Stimulated activated naive CD8-positive, alpha-beta T cell treated with anti-CD3 and anti-CD28 coated beads, Interleukin-15, Interleukin-2, amounts not matched to agents 100 ng/mL and 50 ng/mL, for 24 hours (primary cell): ENCODE measurements around the gene FNTB.

Experiments
- H3K27ac Mint-ChIP-seq: one replicate; pipeline ENCODE4 v1.8.0; 2021; ENCODE audit warnings: mild to moderate bottlenecking, mixed read lengths
- H3K27me3 Mint-ChIP-seq: one replicate; pipeline ENCODE4 v1.8.0; 2021; ENCODE audit warnings: mixed read lengths
- H3K36me3 Mint-ChIP-seq: one replicate; pipeline ENCODE4 v1.8.0; 2021; ENCODE audit warnings: low read depth, mixed read lengths
- H3K4me1 Mint-ChIP-seq: one replicate; pipeline ENCODE4 v1.8.0; 2021; ENCODE audit warnings: low read depth, mixed read lengths
- H3K4me3 Mint-ChIP-seq: one replicate; pipeline ENCODE4 v1.8.0; 2021; ENCODE audit warnings: mild to moderate bottlenecking, mixed read lengths
- H3K9me3 Mint-ChIP-seq: one replicate; pipeline ENCODE4 v1.8.0; 2021; ENCODE audit warnings: mixed read lengths

Gene FNTB

DNA sequence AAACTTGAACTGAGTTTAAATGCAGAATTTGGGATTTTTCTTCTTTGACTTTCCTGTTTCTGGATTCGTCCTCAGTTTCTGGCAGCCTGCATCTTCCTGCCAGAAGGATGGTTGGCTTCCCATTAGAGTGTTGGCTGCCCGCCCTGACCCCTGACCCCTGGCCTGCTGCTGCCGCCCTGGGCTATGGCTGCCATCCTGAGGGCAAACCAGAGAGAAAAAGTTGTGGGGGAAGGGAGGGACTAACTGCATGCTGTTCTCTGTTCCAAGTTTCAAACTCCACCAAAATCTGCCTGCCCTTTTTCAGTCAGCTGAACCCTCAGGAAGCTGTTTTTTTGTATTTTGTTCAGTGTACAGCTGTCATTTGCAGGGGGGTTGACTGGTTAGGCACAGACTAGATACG, 48.4 kb downstream of the FNTB start:
- Mint-ChIP-seq H3K36me3 (peaks cover 37% of the 10 kb centered on the region), H3K4me1 (no peaks in the 10 kb centered on the region), H3K27ac (no peak overlapping the region), H3K27me3 (no peaks in the 10 kb centered on the region), H3K4me3 (no peak overlapping the region), H3K9me3 (no peaks in the 10 kb centered on the region)

GRCh38 chr14:65038966-65039365, 52.3 kb downstream of the FNTB start:
- Mint-ChIP-seq H3K4me3 (no peak overlapping the region), H3K36me3 (peaks cover 37% of the 10 kb centered on the region), H3K9me3 (no peaks in the 10 kb centered on the region), H3K27me3 (no peaks in the 10 kb centered on the region), H3K27ac (no peak overlapping the region), H3K4me1 (peaks cover 2% of the 10 kb centered on the region)

- Mint-ChIP-seq H3K27me3 (no peaks in the 10 kb centered on the region), H3K4me3 (no peak overlapping the region), H3K4me1 (peaks cover 7% of the 10 kb centered on the region), H3K9me3 (no peaks in the 10 kb centered on the region), H3K36me3 (peaks cover 37% of the 10 kb centered on the region), H3K27ac (no peak overlapping the region)
These were observed 54.2 kb downstream of the FNTB start for GRCh38 chr14:65040666-65041433.

GRCh38 chr14:65041434-65041915, 54.8 kb downstream of the FNTB start:
- Mint-ChIP-seq H3K36me3 (peaks cover 40% of the 10 kb centered on the region), H3K4me3 (no peak overlapping the region), H3K4me1 (peaks cover 7% of the 10 kb centered on the region), H3K9me3 (no peaks in the 10 kb centered on the region), H3K27me3 (no peaks in the 10 kb centered on the region), H3K27ac (no peak overlapping the region)

- Mint-ChIP-seq H3K27ac (no peak overlapping the region), H3K9me3 (no peaks in the 10 kb centered on the region), H3K36me3 (peaks cover 46% of the 10 kb centered on the region), H3K27me3 (no peaks in the 10 kb centered on the region), H3K4me3 (no peak overlapping the region), H3K4me1 (peaks cover 7% of the 10 kb centered on the region)
These were observed 55.6 kb downstream of the FNTB start for GRCh38 chr14:65042296-65042695.

DNA sequence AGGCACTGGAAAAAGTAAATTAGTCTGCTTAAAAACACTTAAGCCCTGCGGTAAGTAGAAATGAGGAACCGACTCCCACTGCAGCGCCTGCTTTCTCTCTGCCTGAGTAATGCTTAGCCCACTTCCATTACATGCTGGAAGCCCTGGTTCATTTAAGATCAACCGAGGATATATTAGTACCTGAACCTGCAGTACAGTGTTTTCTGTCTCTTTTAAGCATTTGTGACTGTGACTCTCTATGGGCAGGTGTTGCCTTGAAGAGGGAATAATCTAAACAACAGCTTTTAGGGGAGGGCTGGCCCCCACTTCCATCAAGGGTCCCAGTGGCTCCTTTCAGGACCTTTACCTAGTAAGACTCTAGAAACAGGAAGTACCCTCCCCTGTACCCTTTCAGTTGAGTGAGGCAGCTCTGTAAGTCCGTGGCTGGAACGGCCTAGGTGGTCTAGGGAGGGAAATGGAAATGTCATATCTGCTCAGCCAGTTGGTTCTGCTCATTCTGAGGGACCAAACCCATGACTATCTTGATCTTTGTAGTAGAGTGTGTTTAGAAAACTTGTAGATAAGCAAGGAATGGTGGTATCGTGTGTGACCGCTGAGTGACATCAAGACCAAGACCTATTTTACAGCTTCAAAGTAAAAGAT, 56.2 kb downstream of the FNTB start:
- Mint-ChIP-seq H3K36me3 (peaks cover 52% of the 10 kb centered on the region), H3K27ac (no peak overlapping the region), H3K27me3 (no peaks in the 10 kb centered on the region), H3K9me3 (no peaks in the 10 kb centered on the region), H3K4me3 (no peak overlapping the region), H3K4me1 (peaks cover 10% of the 10 kb centered on the region)

GRCh38 chr14:65043893-65044595, 57.3 kb downstream of the FNTB start:
- Mint-ChIP-seq H3K27me3 (no peaks in the 10 kb centered on the region), H3K27ac (no peak overlapping the region), H3K4me1 (peaks cover 10% of the 10 kb centered on the region), H3K4me3 (no peak overlapping the region), H3K9me3 (no peaks in the 10 kb centered on the region), H3K36me3 (peaks cover 48% of the 10 kb centered on the region)

- Mint-ChIP-seq H3K27ac (peak overlapping the region; percentile 11), H3K9me3 (no peaks in the 10 kb centered on the region), H3K4me3 (no peak overlapping the region), H3K27me3 (no peaks in the 10 kb centered on the region), H3K36me3 (peaks cover 48% of the 10 kb centered on the region), H3K4me1 (peaks cover 10% of the 10 kb centered on the region)
These were observed 57.9 kb downstream of the FNTB start for GRCh38 chr14:65044596-65044959.

GRCh38 chr14:65045006-65045405, 58.3 kb downstream of the FNTB start:
- H3K27ac Mint-ChIP-seq: peak overlapping the region; percentile 11
- H3K9me3 Mint-ChIP-seq: no peaks in the 10 kb centered on the region
- peaks cover 10% of the 10 kb centered on the region for H3K4me1 Mint-ChIP-seq
- no peak overlapping the region for H3K4me3 Mint-ChIP-seq
- H3K36me3 Mint-ChIP-seq: peaks cover 48% of the 10 kb centered on the region
- no peaks in the 10 kb centered on the region for H3K27me3 Mint-ChIP-seq

DNA sequence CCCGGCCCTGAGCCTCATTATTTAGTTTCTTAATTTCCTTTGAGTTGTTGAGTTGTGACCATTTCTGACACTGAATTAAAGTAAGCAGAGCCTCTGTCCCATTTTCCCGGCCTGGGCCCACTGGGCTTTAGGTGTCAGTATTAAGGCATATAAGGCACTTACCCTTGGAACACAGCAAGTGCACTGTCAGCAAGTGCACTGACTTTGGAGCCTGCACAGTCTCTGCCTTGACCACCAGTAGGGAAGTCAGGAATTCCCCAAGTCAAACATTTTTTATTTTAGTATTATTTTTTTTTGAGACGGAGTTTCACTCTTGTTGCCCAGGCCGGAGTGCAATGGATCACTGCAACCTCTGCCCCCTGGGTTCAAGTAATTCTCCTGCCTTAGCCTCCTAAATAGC, 59.0 kb downstream of the FNTB start:
- H3K9me3 Mint-ChIP-seq: no peaks in the 10 kb centered on the region
- H3K4me1 Mint-ChIP-seq: peaks cover 10% of the 10 kb centered on the region
- H3K36me3 Mint-ChIP-seq: peaks cover 47% of the 10 kb centered on the region
- no peak overlapping the region for H3K27ac Mint-ChIP-seq
- no peak overlapping the region for H3K4me3 Mint-ChIP-seq
- H3K27me3 Mint-ChIP-seq: no peaks in the 10 kb centered on the region

DNA sequence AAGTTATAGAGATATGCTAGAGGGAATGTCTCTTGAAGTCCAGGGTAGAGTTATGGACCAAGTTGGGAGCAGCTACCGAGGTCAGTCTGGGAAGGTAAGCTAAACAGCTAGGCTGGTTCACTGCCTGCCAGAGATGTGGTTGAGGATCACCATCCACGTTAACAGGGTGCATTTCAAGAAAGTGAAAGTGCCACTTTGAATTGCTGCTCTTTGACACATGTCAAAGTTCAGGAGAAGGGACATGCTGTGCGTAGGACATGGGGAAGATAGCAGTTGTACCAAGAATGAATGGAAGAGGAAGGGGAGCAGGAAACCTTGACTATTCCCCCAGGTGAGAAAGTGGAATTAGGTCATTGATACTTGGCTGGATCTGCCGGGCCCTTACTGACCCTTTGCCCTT, 66.1 kb downstream of the FNTB start:
- Mint-ChIP-seq H3K4me1 (peaks cover under 1% of the 10 kb centered on the region), H3K4me3 (no peak overlapping the region), H3K27me3 (no peaks in the 10 kb centered on the region), H3K9me3 (no peaks in the 10 kb centered on the region), H3K36me3 (peaks cover 38% of the 10 kb centered on the region), H3K27ac (peak overlapping the region; percentile 6)

DNA sequence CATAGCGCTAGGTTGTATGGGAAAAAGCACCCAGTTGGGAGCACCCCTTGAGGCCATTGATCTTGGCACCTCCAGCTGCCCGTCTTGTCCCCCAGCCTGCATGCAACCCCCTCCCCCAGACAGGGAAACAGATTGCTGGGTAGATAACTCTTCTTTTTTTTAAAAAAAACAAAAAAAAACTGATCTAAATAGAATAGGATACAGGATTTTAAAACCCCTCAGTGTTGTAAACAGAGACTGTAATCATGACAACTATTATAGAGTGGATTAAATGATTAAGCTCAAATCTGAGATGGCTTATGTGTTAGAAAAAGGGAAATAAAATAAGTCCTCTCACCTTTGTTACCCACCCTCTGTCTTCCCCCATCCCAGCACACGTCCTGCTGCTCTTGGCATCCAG, 66.8 kb downstream of the FNTB start:
- peaks cover 44% of the 10 kb centered on the region for H3K36me3 Mint-ChIP-seq

GRCh38 chr14:65054471-65055085, 67.9 kb downstream of the FNTB start:
- Mint-ChIP-seq H3K9me3 (no peaks in the 10 kb centered on the region), H3K4me3 (no peak overlapping the region), H3K27ac (no peak overlapping the region), H3K36me3 (peaks cover 51% of the 10 kb centered on the region), H3K27me3 (no peaks in the 10 kb centered on the region), H3K4me1 (no peaks in the 10 kb centered on the region)

More for the DNA sequence above, 66.8 kb downstream of the FNTB start:
- H3K4me1 Mint-ChIP-seq: no peaks in the 10 kb centered on the region
- no peaks in the 10 kb centered on the region for H3K27me3 Mint-ChIP-seq
- no peaks in the 10 kb centered on the region for H3K9me3 Mint-ChIP-seq
- H3K27ac Mint-ChIP-seq: no peak overlapping the region
- no peak overlapping the region for H3K4me3 Mint-ChIP-seq

- no peak overlapping the region for H3K4me3 Mint-ChIP-seq
- H3K9me3 Mint-ChIP-seq: no peaks in the 10 kb centered on the region
- H3K36me3 Mint-ChIP-seq: peaks cover 67% of the 10 kb centered on the region
- H3K27me3 Mint-ChIP-seq: no peaks in the 10 kb centered on the region
- no peaks in the 10 kb centered on the region for H3K4me1 Mint-ChIP-seq
- H3K27ac Mint-ChIP-seq: no peak overlapping the region
These were observed 71.0 kb downstream of the FNTB start for GRCh38 chr14:65057695-65058094.
